DMS53 treated with DMSO at 0.1 percent for 48 hours (cell line): ENCODE results near the gene DOCK2.
"Not testable (repeated sequence)": the region's sequence is repeated elsewhere in the genome, so short reads cannot be mapped to it uniquely, and the experiment has no call there.

Experiments
- DNase-seq: peaks from one replicate; lab custom pipeline; 2025; ENCODE audit not compliant: unreplicated experiment; lab: John Stamatoyannopoulos, UW

The DOCK2 gene

GRCh38 chr5:169637085-169637548 is at the start of gene DOCK2:
TSS of gene DOCK2 (plus strand) at chr5:169637275. CDS start at chr5:169637327, 52 bp downstream.
- DNase-seq: no peak

- DNase-seq: no peak
These were observed 46.5 kb upstream of the DOCK2 start for GRCh38 chr5:169590602-169591001.

DNA sequence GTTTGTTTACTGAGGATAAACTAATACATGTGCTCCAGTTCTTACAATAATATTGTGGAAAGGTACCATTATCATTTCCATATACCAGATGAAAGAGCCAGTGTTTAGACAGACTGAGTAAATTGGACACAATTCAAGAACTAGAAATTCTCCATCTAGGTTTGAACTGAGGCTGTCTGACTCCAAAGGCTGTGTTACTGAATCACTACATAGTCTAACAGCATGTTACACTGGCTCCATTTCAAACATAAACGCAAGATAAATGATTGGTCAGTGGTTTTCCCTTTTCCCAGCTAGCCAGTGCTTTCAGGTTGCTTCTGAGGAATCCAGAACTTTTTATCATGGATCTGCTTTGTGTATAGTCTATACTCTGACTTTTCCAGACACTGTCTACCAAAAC is 45.4 kb upstream of the DOCK2 start:
- DNase-seq: no peak

DNA sequence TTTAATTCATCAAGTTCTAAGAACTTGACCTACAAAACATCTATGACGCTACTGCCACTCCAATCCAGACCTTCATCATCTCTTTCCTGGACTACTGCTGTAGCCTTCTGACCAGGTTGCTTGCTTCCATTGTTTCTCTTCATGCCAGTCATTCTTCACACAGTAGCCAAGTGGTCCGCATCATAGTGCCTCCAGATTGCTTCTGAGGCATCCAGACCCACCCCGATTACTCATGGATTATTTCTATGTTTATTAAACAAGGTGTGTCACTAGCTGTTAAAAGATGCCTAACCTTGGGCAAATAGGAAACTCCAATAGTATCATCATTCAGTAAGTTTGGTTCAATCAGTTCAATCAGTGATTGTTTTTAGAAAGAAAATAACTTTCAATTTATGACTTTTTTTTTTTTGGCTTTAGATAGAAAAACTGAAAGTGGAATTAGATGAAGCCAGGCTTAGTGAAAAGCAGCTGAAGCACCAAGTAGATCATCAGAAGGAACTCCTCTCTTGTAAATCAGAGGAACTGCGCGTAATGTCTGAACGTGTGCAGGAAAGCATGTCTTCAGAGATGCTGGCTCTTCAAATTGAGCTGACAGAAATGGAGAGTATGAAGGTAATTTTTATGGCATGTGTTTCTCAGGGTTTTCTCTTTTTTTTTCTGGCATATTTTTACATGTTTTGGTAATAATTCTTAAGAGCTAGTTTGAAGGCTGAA is 44.0 kb upstream of the DOCK2 start:
- DNase-seq: no peak

GRCh38 chr5:169595172-169595820 is 41.8 kb upstream of the DOCK2 start:
- no peak for DNase-seq

- no peak for DNase-seq
These were observed 37.6 kb upstream of the DOCK2 start for GRCh38 chr5:169599451-169599850.

DNA sequence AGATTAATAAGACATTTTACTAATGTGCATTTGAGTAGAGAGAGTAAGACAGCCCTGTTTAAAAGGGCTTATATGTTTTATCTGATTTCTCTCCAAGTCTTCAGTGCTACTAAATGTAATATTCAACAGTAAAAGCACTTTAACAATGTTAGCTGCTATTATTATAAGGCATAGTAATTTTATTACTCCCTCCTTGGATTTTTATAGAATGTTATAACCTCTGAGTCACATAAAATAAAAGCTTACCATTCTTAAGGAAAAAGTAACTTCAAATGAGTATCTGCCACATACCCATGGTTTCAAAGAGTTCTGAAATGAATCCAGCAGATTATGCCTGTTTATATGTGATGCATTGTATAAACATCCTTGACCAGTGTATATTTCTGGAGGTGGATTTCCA is 34.5 kb upstream of the DOCK2 start:
- no peak for DNase-seq

- DNase-seq: no peak
These were observed 30.8 kb upstream of the DOCK2 start for GRCh38 chr5:169606279-169606678.

DNA sequence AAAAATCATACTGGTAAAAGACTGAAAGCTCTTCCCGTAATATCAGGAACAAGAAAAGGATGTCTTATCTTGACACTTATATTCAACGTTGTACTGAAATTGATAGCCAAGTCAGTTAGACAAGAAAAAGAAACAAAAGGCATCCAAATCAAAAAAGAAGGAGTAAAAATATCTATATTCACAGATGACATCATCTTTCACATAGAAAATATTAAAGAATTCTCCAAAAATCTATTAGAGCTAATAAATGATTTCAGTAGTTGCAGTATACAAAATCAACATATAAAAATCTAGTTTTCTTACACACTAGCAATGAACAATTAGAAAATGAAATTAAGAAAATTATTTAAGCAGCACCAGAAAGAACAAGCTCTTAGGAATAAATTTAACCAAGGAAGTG is 29.2 kb upstream of the DOCK2 start:
- no peak for DNase-seq

GRCh38 chr5:169609716-169610115 is 27.4 kb upstream of the DOCK2 start:
- no peak for DNase-seq

GRCh38 chr5:169610606-169611005 is 26.5 kb upstream of the DOCK2 start:
- DNase-seq: no peak

DNA sequence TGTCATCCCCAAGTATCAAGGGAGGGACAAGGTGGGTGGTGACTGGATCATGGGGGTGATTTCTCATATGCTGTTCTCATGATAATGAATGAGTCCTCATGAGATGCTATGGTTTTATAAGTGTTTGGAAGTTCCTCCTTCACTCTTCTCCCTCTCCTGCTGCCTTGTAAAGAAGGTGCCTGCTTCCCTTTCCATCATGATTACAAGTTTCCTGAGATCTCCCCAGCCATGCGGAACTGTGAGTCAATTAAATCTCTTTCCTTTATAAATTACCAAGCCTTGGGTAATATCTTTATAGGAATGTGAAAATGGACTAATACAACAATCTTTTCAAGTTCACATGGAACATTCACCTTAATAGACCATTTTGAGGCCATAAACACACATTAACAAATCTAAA is 21.5 kb upstream of the DOCK2 start:
- no peak for DNase-seq

DNA sequence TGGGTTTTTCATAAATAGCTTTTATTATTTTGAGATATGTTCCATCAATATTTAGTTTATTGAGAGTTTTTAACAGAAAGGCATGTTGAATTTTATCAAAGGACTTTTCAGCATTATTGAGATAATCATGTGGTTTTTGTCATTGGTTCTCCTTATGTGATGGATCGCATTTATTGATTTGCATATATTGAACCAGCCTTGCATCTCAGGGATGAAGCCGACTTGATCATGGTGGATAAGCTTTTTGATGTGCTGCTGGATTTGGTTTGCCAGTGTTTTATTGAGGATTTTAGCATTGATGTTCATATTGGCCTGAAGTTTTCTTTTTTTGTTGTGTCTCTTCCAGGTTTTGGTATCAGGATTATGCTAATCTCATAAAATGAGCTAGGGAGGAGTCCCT is 12.8 kb upstream of the DOCK2 start:
- DNase-seq: not testable (repeated sequence)

DNA sequence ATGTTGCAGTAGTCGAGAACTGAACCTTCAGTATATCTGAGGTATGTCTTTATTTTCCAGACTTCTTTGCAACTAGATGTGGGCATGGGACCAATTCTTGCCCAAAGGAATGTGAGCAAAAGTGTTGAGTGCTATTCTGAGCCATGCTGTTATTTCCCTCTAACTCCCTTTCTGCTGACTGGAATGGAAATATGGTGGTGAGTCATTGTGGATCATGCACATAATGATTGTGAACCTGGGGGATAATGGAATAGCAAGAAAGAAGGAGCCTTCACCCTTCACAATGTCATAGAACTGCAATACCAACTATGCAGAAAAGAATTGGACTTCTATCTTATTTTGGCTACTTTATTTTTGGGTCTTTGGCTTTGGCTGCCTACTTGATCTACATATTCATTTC is 10.3 kb upstream of the DOCK2 start:
- no peak for DNase-seq

- no peak for DNase-seq
These were observed 9.5 kb upstream of the DOCK2 start for GRCh38 chr5:169627551-169627950.

DNA sequence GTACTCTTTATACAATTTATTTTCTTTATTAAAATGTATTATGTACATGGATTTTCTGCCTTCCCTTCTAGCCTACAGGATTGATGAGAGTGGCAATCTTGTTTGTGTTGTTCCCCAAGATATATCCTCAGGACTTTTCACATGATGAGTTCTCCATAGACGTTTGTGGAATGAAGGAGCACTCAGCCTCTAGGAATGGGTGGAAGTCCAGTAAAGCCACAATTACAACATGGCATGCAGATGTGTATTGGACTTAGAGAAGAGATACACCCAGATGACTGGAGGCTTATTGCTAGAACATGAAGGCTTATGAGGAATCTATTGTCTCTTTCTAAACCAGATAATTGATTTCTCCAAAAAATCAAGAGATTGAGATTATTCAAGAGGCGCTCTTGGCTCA is 8.2 kb upstream of the DOCK2 start:
- no peak for DNase-seq

GRCh38 chr5:169629847-169630548 is 7.1 kb upstream of the DOCK2 start:
- DNase-seq: no peak

- no peak for DNase-seq
These were observed 5.7 kb upstream of the DOCK2 start for GRCh38 chr5:169631360-169631759.

DNA sequence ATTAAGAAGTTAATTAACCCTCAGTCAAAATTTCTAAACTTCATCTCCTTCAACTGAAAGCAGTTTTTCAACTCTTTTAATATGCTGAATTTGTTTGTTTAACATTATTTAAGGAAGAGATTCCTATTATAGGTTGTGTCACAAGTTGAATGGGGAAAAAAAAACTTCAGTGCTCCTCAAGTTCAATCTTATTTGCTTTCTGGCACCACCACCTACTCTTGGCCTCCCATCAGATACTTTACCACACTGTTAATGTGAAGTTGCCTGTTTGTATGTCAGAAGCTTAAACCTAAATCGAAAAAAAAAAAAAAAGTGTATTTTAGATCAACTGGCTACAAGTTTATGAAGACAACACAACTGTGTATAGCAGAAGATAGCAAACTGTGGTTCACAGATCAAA is 4.1 kb upstream of the DOCK2 start:
- DNase-seq: no peak

- no peak for DNase-seq
These were observed 2.5 kb upstream of the DOCK2 start for GRCh38 chr5:169634606-169635005.

GRCh38 chr5:169635936-169636335 is 1.1 kb upstream of the DOCK2 start:
- no peak for DNase-seq

DNA sequence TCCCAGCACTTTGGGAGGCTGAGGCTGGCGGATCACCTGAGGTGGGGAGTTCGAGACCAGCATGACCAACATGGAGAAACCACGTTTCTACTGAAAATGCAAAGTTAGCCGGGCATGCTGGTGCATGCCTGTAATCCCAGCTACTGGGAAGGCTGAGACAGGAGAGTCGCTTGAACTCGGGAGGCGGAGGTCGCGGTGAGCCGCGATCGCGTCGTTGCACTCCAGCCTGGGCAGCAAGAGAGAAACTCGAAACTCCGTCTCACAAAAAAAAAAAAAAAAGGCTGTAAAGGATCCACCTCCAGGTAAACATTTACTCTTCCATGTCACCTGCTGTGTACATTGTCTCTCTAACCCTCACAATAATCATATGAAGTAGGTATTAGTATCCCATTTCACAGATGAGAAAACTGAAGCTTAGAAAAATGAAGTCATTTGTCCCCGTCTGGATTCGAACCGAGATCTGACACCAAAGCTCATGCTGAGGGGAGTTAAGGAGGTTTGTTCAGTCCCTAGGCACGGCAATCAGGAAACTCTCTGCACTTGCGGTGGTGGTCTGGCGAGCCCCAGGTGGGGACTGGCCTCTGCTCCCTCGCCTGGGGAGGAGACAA is 494 bp upstream of the DOCK2 start:
- DNase-seq: no peak
